ENCODE results near the gene DYNC1LI1.

- TF ChIP-seq USF2 (IDR thresholded peaks at IDR 0.05; ENCODE audit: borderline replicate concordance, low read depth, low read length) (no peak), RFX5 (IDR thresholded peaks at IDR 0.05; ENCODE audit: low read length) (no peak), MXI1 (IDR thresholded peaks at IDR 0.05; ENCODE audit: low read depth, low read length) (no peak), JUND (IDR thresholded peaks at IDR 0.05) (no peak), PBX3 (IDR thresholded peaks at IDR 0.05) (no peak), POLR2AphosphoS5 (IDR thresholded peaks at IDR 0.05; ENCODE audit: low read depth, low read length) (no peak), RXRA (IDR thresholded peaks at IDR 0.05; ENCODE audit: borderline replicate concordance, low read depth) (no peak), YY1 (IDR thresholded peaks at IDR 0.05; ENCODE audit: low read depth) (no peak), RAD21 (IDR thresholded peaks at IDR 0.05; ENCODE audit: low read length) (no peak)
- TF ChIP-seq, protein P1, sequence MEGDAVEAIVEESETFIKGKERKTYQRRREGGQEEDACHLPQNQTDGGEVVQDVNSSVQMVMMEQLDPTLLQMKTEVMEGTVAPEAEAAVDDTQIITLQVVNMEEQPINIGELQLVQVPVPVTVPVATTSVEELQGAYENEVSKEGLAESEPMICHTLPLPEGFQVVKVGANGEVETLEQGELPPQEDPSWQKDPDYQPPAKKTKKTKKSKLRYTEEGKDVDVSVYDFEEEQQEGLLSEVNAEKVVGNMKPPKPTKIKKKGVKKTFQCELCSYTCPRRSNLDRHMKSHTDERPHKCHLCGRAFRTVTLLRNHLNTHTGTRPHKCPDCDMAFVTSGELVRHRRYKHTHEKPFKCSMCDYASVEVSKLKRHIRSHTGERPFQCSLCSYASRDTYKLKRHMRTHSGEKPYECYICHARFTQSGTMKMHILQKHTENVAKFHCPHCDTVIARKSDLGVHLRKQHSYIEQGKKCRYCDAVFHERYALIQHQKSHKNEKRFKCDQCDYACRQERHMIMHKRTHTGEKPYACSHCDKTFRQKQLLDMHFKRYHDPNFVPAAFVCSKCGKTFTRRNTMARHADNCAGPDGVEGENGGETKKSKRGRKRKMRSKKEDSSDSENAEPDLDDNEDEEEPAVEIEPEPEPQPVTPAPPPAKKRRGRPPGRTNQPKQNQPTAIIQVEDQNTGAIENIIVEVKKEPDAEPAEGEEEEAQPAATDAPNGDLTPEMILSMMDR (IDR thresholded peaks at IDR 0.05) = no peak
- TF ChIP-seq, protein P2, sequence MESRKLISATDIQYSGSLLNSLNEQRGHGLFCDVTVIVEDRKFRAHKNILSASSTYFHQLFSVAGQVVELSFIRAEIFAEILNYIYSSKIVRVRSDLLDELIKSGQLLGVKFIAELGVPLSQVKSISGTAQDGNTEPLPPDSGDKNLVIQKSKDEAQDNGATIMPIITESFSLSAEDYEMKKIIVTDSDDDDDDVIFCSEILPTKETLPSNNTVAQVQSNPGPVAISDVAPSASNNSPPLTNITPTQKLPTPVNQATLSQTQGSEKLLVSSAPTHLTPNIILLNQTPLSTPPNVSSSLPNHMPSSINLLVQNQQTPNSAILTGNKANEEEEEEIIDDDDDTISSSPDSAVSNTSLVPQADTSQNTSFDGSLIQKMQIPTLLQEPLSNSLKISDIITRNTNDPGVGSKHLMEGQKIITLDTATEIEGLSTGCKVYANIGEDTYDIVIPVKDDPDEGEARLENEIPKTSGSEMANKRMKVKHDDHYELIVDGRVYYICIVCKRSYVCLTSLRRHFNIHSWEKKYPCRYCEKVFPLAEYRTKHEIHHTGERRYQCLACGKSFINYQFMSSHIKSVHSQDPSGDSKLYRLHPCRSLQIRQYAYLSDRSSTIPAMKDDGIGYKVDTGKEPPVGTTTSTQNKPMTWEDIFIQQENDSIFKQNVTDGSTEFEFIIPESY (IDR thresholded peaks at IDR 0.05; ENCODE audit: borderline replicate concordance, low read depth) = no peak
These were observed 20.5 kb upstream of the DYNC1LI1 start for GRCh38 chr3:32591186-32591585.

Data from SK-N-SH (cell line).